SK-N-SH (cell line): Measurements from ENCODE around the gene SLC35B3. TPM values are rescaled to one million over a fixed set of nuclear protein-coding genes. Genes with fewer than 3 reads are reported as not detected.

Experiments
- CTCF ChIA-PET: fragments of 300-600, 350-600 bp; formaldehyde crosslinking; extraction: SDS; loops from one replicate; lab custom pipeline; 2021; lab: Yijun Ruan, JAX
- POLR2A ChIA-PET: fragments of 350-600 bp; sonication (Branson Sonifier 250); formaldehyde crosslinking; extraction: SDS; loops from one replicate; lab custom pipeline; 2020; ENCODE audit warnings: antibody characterized with exemption, inconsistent platforms; lab: Yijun Ruan, JAX
- DNase-seq: peaks from one replicate; pipeline ENCODE4 v3.0.0; 2012
- H2AFZ ChIP-seq: fragments of 200-600 bp; sonication (generic); 2 replicates; pipeline ENCODE4 v1.8.1; 2016; ENCODE audit warnings: antibody characterized with exemption, mild to moderate bottlenecking, low read depth
- H3F3A ChIP-seq: fragments of 200-600 bp; sonication (generic); replicated peaks from 2 replicates; pipeline ENCODE3; 2016; ENCODE audit warnings: antibody characterized with exemption, mild to moderate bottlenecking; ENCODE audit not compliant: insufficient read depth
- H3K27ac ChIP-seq, 2 experiments: fragments of 200-500 bp in 1 of 2; fragments of 200-600 bp in 1 of 2; sonication (Bioruptor generic) in 1 of 2; sonication (generic), shearing (Covaris generic) in 1 of 2; 2 replicates each; pipeline versions ENCODE4 v1.5.1 to v1.6.1; 2014 to 2016; ENCODE audit warnings: low read depth in 2 of 2, inconsistent platforms in 1 of 2, low read length in 1 of 2, mild to moderate bottlenecking in 1 of 2, mixed read lengths in 1 of 2
- H3K27me3 ChIP-seq: fragments of 200-600 bp; sonication (generic), shearing (Covaris generic); 2 replicates; pipeline ENCODE4 v1.6.1; 2016; ENCODE audit warnings: mixed run types; ENCODE audit not compliant: insufficient read depth
- H3K36me3 ChIP-seq, 2 experiments: fragments of 200-500 bp in 1 of 2; fragments of 200-600 bp in 1 of 2; sonication (Bioruptor generic) in 1 of 2; sonication (generic) in 1 of 2; replicated peaks in 1 of 2; 2 replicates each; pipeline versions ENCODE3 to v1.5.1; 2014 to 2016; ENCODE audit warnings: low read length in 1 of 2, mild to moderate bottlenecking in 1 of 2; ENCODE audit not compliant: insufficient read depth in 2 of 2, control insufficient read depth in 1 of 2
- H3K4me1 ChIP-seq, 2 experiments: fragments of 200-500 bp in 1 of 2; fragments of 200-600 bp in 1 of 2; sonication (Bioruptor generic) in 1 of 2; sonication (generic), shearing (Covaris generic) in 1 of 2; 2 replicates each; pipeline versions ENCODE4 v1.5.1 to v1.6.1; 2014 to 2016; ENCODE audit warnings: low read depth in 1 of 2, low read length in 1 of 2, mixed run types in 1 of 2; ENCODE audit not compliant: insufficient read depth in 2 of 2, control insufficient read depth in 1 of 2
- H3K4me2 ChIP-seq: fragments of 200-600 bp; sonication (generic), shearing (Covaris generic); 2 replicates; pipeline ENCODE4 v1.6.1; 2017; ENCODE audit warnings: mixed run types
- H3K4me3 ChIP-seq, 2 experiments: fragments of 200-500 bp in 1 of 2; fragments of 200-600 bp in 1 of 2; sonication (Bioruptor generic) in 1 of 2; sonication (generic), shearing (Covaris generic) in 1 of 2; 2 replicates each; pipeline versions ENCODE4 v1.5.1 to v1.8.1; 2014 to 2016; ENCODE audit warnings: low read depth in 2 of 2, inconsistent platforms in 1 of 2, low read length in 1 of 2, mild to moderate bottlenecking in 1 of 2, mixed read lengths in 1 of 2, moderate library complexity in 1 of 2
- H3K79me2 ChIP-seq: fragments of 200-600 bp; sonication (generic); 2 replicates; pipeline ENCODE4 v1.8.1; 2017; ENCODE audit warnings: mild to moderate bottlenecking; ENCODE audit not compliant: insufficient read depth
- H3K9ac ChIP-seq: fragments of 200-600 bp; sonication (generic); 2 replicates; pipeline ENCODE4 v1.6.1; 2017; ENCODE audit warnings: mixed run types
- H3K9me2 ChIP-seq: fragments of 200-600 bp; sonication (generic); 2 replicates; pipeline ENCODE4 v1.6.1; 2017; ENCODE audit warnings: mixed run types
- H3K9me3 ChIP-seq: fragments of 200-600 bp; sonication (generic); 2 replicates; pipeline ENCODE4 v1.6.1; 2017; ENCODE audit warnings: mixed run types, mild to moderate bottlenecking, moderate library complexity
- H4K20me1 ChIP-seq: fragments of 200-600 bp; sonication (generic); 2 replicates; pipeline ENCODE4 v1.6.1; 2017; ENCODE audit warnings: mild to moderate bottlenecking, mixed run types; ENCODE audit not compliant: insufficient read depth
- CHD2 ChIP-seq: fragments of 150-350 bp; IDR thresholded peaks from 2 replicates; pipeline ENCODE4 v1.6.1; 2018; ENCODE audit warnings: low read length; ENCODE audit not compliant: partially characterized antibody
- ELF1 ChIP-seq: IDR thresholded peaks from 2 replicates; pipeline ENCODE4 v1.4.0; 2012
- EP300 ChIP-seq, 2 experiments: IDR thresholded peaks; 2 replicates each; pipeline versions ENCODE4 v1.4.0 to v1.6.1; 2012; ENCODE audit warnings: borderline replicate concordance in 1 of 2, low read depth in 1 of 2, low read length in 1 of 2
- EZH2phosphoT487 ChIP-seq: fragments of 200-600 bp; sonication (generic); IDR thresholded peaks from 2 replicates; pipeline ENCODE4 v1.6.1; 2017; ENCODE audit warnings: low read depth, mixed run types, mild to moderate bottlenecking, antibody characterized with exemption, moderate library complexity, borderline replicate concordance
- FOXJ3 ChIP-seq: sonication (generic); formaldehyde crosslinking; IDR thresholded peaks from 2 replicates; pipeline ENCODE4 v1.5.1; 2020; ENCODE audit warnings: mild to moderate bottlenecking, missing genetic modification reagents
- GATA2 ChIP-seq: sonication (generic); formaldehyde crosslinking; IDR thresholded peaks from 2 replicates; pipeline ENCODE4 v1.5.0; 2020; ENCODE audit warnings: mild to moderate bottlenecking, missing genetic modification reagents
- JUND ChIP-seq: IDR thresholded peaks from 2 replicates; pipeline ENCODE4 v1.4.0; 2012
- MEF2A ChIP-seq: IDR thresholded peaks from 2 replicates; pipeline ENCODE4 v1.4.0; 2012; ENCODE audit warnings: low read depth, borderline replicate concordance
- MXI1 ChIP-seq: IDR thresholded peaks from 2 replicates; pipeline ENCODE4 v1.6.1; 2012; ENCODE audit warnings: mild to moderate bottlenecking, low read depth, low read length, improper control_type of control experiment
- NFIC ChIP-seq: IDR thresholded peaks from 2 replicates; pipeline ENCODE4 v1.4.0; 2012; ENCODE audit warnings: borderline replicate concordance
- NRF1 ChIP-seq: IDR thresholded peaks from 2 replicates; pipeline ENCODE4 v1.6.1; 2012; ENCODE audit warnings: low read depth, mild to moderate bottlenecking, low read length
- POLR2AphosphoS5 ChIP-seq: IDR thresholded peaks from 2 replicates; pipeline ENCODE4 v1.6.1; 2012; ENCODE audit warnings: low read depth, low read length
- RAD21 ChIP-seq: IDR thresholded peaks from 2 replicates; pipeline ENCODE4 v1.6.1; 2012; ENCODE audit warnings: mild to moderate bottlenecking, low read length
- RCOR1 ChIP-seq: fragments of 150-350 bp; IDR thresholded peaks from 2 replicates; pipeline ENCODE4 v1.6.1; 2017; ENCODE audit warnings: antibody characterized with exemption, low read length
- RFX5 ChIP-seq: IDR thresholded peaks from 2 replicates; pipeline ENCODE4 v1.6.1; 2012; ENCODE audit warnings: mild to moderate bottlenecking, improper control_type of control experiment, low read length
- RXRA ChIP-seq: IDR thresholded peaks from 2 replicates; pipeline ENCODE4 v1.4.0; 2012; ENCODE audit warnings: low read depth, mild to moderate bottlenecking, borderline replicate concordance
- SIN3A ChIP-seq: IDR thresholded peaks from 2 replicates; pipeline ENCODE4 v1.6.1; 2012; ENCODE audit warnings: low read depth, mild to moderate bottlenecking, low read length, moderate library complexity, borderline replicate concordance
- SMC3 ChIP-seq: IDR thresholded peaks from 2 replicates; pipeline ENCODE4 v1.6.1; 2012; ENCODE audit warnings: low read depth, low read length, improper control_type of control experiment
- TAF1 ChIP-seq: IDR thresholded peaks from 2 replicates; pipeline ENCODE4 v1.6.1; 2012; ENCODE audit warnings: low read depth, mild to moderate bottlenecking, low read length, moderate library complexity, borderline replicate concordance
- TCF12 ChIP-seq: IDR thresholded peaks from 2 replicates; pipeline ENCODE4 v1.4.0; 2012
- TEAD4 ChIP-seq: IDR thresholded peaks from 2 replicates; pipeline ENCODE4 v1.4.0; 2012; ENCODE audit warnings: mild to moderate bottlenecking, borderline replicate concordance; ENCODE audit not compliant: insufficient read depth
- WGBS: methylation state at CpG from one replicate; pipeline ENCODE4 v1.1.6; 2017; ENCODE audit warnings: low lambda C conversion rate; 5-methylcytosine and 5-hydroxymethylcytosine counted together
- polyA plus RNA-seq, 3 experiments: library from polyadenylated mRNA; depleted of rRNA; stranded (reverse); fragments of >200 nt; gene quantifications; 2 replicates each; pipeline ENCODE4 v1.2.3, GENCODE V29; 2012
- TF ChIP-seq, protein P1 (sequence below): IDR thresholded peaks from 2 replicates; pipeline ENCODE4; 2012
- TF ChIP-seq, protein P2 (sequence below): IDR thresholded peaks from 2 replicates; pipeline ENCODE4 v1.6.1; 2012; ENCODE audit warnings: mild to moderate bottlenecking, low read depth, low read length, moderate library complexity
- TF ChIP-seq, protein P3 (sequence below): fragments of 150-350 bp; IDR thresholded peaks from 2 replicates; pipeline ENCODE4 v1.6.1; 2017; ENCODE audit warnings: antibody characterized with exemption, low read length, low read depth, borderline replicate concordance

SLC35B3 gene
- polyA plus RNA-seq, 1 of the 3 experiments (the other 2 are of a cell fraction): 11.0 TPM

DNA sequence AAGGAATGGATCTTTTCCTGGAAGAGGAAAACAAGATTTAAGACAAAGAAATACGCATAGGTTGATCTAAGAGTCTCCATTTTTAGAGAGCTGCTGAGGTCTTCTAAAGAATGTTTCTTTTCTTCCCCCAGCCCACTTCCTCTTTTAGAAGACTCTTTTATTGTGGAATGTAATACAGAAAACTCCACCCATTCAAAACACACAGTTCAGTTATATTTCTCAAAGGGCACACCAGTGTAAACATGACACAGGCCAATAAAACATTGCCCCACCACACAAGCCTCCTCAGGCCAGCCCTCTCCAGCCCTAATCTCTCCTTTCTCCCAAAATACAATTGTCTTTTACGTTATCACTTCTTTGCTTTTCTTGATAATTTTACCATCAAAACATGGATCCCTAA lies 42.8 kb downstream of the SLC35B3 start:
- no peak overlapping the region for H3K4me2 ChIP-seq

DNA sequence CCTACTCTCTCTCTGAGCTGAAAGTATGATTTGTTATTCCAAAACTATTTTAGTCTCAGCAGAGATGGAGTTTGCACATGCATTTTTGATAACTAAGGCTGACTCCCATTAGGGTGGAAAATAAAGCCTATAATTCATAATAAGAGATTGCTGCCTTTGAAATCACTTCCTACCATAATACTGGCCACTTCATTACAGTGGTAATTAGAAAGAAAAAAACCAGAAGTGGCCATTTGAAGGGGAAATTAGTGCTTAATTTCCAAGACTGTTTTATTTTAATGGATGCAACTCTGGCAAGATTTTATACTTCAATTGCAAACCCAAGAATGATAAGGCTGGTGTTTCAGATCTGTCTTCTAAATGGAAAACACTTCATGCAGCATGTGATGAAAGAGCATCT lies 43.4 kb downstream of the SLC35B3 start:
- Histone ChIP-seq H4K20me1 (no peaks in the 10 kb centered on the region), H3K4me2 (no peak overlapping the region), H3K79me2 (no peaks in the 10 kb centered on the region), H3K9me2 (no peaks in the 10 kb centered on the region), H3K27ac (no peak overlapping the region), H3K9ac (no peak overlapping the region), H2AFZ (no peak overlapping the region), H3K27me3 (no peaks in the 10 kb centered on the region), H3K4me3 (no peak overlapping the region), H3K9me3 (no peaks in the 10 kb centered on the region), H3K4me1 (peaks cover 0 to 6% of the 10 kb centered on the region in 2 experiments; a peak in 2 of 4 replicates), H3F3A (no peaks in the 10 kb centered on the region), H3K36me3 (no peaks in the 10 kb centered on the region)
- POLR2A ChIA-PET: no interaction called here
- CTCF ChIA-PET: no interaction called here
- DNase-seq: peak; percentile 7
- TF ChIP-seq EZH2phosphoT487: no peak
- TF ChIP-seq, protein P1, sequence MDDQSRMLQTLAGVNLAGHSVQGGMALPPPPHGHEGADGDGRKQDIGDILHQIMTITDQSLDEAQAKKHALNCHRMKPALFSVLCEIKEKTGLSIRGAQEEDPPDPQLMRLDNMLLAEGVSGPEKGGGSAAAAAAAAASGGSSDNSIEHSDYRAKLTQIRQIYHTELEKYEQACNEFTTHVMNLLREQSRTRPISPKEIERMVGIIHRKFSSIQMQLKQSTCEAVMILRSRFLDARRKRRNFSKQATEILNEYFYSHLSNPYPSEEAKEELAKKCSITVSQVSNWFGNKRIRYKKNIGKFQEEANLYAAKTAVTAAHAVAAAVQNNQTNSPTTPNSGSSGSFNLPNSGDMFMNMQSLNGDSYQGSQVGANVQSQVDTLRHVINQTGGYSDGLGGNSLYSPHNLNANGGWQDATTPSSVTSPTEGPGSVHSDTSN: no peak
- peak; percentile 45; the same call in 1 of the 2 replicates for TF ChIP-seq GATA2 (CRISPR knock-in tag)
- TF ChIP-seq SIN3A: no peak
- no peak for TF ChIP-seq TAF1
- TF ChIP-seq RXRA: no peak
- TF ChIP-seq FOXJ3 (CRISPR knock-in tag): peak; percentile 74
- TF ChIP-seq RAD21: no peak; the same call in 1 of the 2 replicates
- TF ChIP-seq CHD2: peak; percentile 7
- peak; percentile 13; the same call in 1 of the 2 replicates for TF ChIP-seq TCF12
- no peak for TF ChIP-seq NRF1
- TF ChIP-seq MXI1: no peak
- TF ChIP-seq RCOR1: no peak; the same call in 1 of the 2 replicates
- peak in 1 of 2 experiments; percentile 83; a peak in 2 of 4 replicates for TF ChIP-seq EP300 (IDR thresholded peaks at IDR 0.05; ENCODE audit: borderline replicate concordance in 1 of 2, low read depth in 1 of 2, low read length in 1 of 2)

More for the DNA sequence above, 42.8 kb downstream of the SLC35B3 start:
- TF ChIP-seq, protein P2, sequence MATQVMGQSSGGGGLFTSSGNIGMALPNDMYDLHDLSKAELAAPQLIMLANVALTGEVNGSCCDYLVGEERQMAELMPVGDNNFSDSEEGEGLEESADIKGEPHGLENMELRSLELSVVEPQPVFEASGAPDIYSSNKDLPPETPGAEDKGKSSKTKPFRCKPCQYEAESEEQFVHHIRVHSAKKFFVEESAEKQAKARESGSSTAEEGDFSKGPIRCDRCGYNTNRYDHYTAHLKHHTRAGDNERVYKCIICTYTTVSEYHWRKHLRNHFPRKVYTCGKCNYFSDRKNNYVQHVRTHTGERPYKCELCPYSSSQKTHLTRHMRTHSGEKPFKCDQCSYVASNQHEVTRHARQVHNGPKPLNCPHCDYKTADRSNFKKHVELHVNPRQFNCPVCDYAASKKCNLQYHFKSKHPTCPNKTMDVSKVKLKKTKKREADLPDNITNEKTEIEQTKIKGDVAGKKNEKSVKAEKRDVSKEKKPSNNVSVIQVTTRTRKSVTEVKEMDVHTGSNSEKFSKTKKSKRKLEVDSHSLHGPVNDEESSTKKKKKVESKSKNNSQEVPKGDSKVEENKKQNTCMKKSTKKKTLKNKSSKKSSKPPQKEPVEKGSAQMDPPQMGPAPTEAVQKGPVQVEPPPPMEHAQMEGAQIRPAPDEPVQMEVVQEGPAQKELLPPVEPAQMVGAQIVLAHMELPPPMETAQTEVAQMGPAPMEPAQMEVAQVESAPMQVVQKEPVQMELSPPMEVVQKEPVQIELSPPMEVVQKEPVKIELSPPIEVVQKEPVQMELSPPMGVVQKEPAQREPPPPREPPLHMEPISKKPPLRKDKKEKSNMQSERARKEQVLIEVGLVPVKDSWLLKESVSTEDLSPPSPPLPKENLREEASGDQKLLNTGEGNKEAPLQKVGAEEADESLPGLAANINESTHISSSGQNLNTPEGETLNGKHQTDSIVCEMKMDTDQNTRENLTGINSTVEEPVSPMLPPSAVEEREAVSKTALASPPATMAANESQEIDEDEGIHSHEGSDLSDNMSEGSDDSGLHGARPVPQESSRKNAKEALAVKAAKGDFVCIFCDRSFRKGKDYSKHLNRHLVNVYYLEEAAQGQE: no peak
- TF ChIP-seq RFX5: no peak
- TF ChIP-seq TCF12: no peak
- no peak for TF ChIP-seq FOXJ3 (CRISPR knock-in tag)
- TF ChIP-seq, protein P3, sequence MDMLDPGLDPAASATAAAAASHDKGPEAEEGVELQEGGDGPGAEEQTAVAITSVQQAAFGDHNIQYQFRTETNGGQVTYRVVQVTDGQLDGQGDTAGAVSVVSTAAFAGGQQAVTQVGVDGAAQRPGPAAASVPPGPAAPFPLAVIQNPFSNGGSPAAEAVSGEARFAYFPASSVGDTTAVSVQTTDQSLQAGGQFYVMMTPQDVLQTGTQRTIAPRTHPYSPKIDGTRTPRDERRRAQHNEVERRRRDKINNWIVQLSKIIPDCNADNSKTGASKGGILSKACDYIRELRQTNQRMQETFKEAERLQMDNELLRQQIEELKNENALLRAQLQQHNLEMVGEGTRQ: no peak
- no peak for TF ChIP-seq RXRA
- TF ChIP-seq POLR2AphosphoS5: no peak
- TF ChIP-seq ELF1: no peak
- TF ChIP-seq SMC3: no peak
- no peak for TF ChIP-seq EP300 (IDR thresholded peaks at IDR 0.05; ENCODE audit: borderline replicate concordance in 1 of 2, low read depth in 1 of 2, low read length in 1 of 2)
- no peak for TF ChIP-seq NRF1
- TF ChIP-seq TEAD4: no peak
- no peak for TF ChIP-seq GATA2 (CRISPR knock-in tag)
- TF ChIP-seq NFIC: no peak
- no peak for TF ChIP-seq MEF2A
- no peak for TF ChIP-seq TAF1
- TF ChIP-seq JUND: no peak
- DNase-seq: no peak
- Histone ChIP-seq H3K9me3 (no peaks in the 10 kb centered on the region), H3K4me3 (no peak overlapping the region), H3K79me2 (no peaks in the 10 kb centered on the region), H3K9ac (no peak overlapping the region), H3K4me1 (peaks cover 0 to 6% of the 10 kb centered on the region in 2 experiments; a peak in 2 of 4 replicates), H3K36me3 (no peaks in the 10 kb centered on the region), H3K27ac (no peak overlapping the region), H3K27me3 (no peaks in the 10 kb centered on the region), H4K20me1 (no peaks in the 10 kb centered on the region), H3F3A (no peaks in the 10 kb centered on the region), H2AFZ (no peak overlapping the region), H3K9me2 (no peaks in the 10 kb centered on the region)
- ChIA-PET CTCF (no interaction called here), POLR2A (no interaction called here)
- 38% methylated on average over 2 of the region's 2 CpGs for WGBS
